HEK293T (cell line): ENCODE measurements around the gene PDE3A.

ENCODE experiments used
- CTCF ChIA-PET: fragments of 350-600 bp; formaldehyde crosslinking; extraction: SDS; loops from one replicate; lab custom pipeline; 2021; ENCODE audit warnings: antibody characterized with exemption, inconsistent platforms; lab: Yijun Ruan, JAX
- POLR2A ChIA-PET: fragments of 350-600 bp; formaldehyde crosslinking; extraction: SDS; loops from one replicate; lab custom pipeline; 2020; ENCODE audit warnings: antibody characterized with exemption, inconsistent platforms; lab: Yijun Ruan, JAX
- DNase-seq: peaks from one replicate; pipeline ENCODE4 v3.0.0; 2012; ENCODE audit warnings: mixed read lengths; ENCODE audit errors: extremely low spot score
- ARNT ChIP-seq: fragments of 450-650 bp; IDR thresholded peaks from 2 replicates; pipeline ENCODE4 v1.6.1; 2017; ENCODE audit warnings: mild to moderate bottlenecking
- BHLHE40 ChIP-seq: fragments of 450-650 bp; IDR thresholded peaks from 2 replicates; pipeline ENCODE4 v1.6.1; 2016; ENCODE audit warnings: mild to moderate bottlenecking, moderate library complexity, borderline replicate concordance
- CTBP1 ChIP-seq: fragments of 450-650 bp; IDR thresholded peaks from 2 replicates; pipeline ENCODE4 v1.6.1; 2016; ENCODE audit warnings: borderline replicate concordance
- ELF4 ChIP-seq: fragments of 450-650 bp; IDR thresholded peaks from 2 replicates; pipeline ENCODE4 v1.6.1; 2017; ENCODE audit warnings: antibody characterized with exemption
- FOXA1 ChIP-seq: fragments of 450-650 bp; IDR thresholded peaks from 2 replicates; pipeline ENCODE4 v1.6.1; 2016; ENCODE audit warnings: mild to moderate bottlenecking
- FOXK2 ChIP-seq: fragments of 450-650 bp; IDR thresholded peaks from 2 replicates; pipeline ENCODE4 v1.6.1; 2016; ENCODE audit warnings: mild to moderate bottlenecking
- FOXM1 ChIP-seq: fragments of 450-650 bp; IDR thresholded peaks from 2 replicates; pipeline ENCODE4 v1.6.1; 2017; ENCODE audit warnings: mild to moderate bottlenecking, borderline replicate concordance
- HDGF ChIP-seq: fragments of 450-650 bp; IDR thresholded peaks from 2 replicates; pipeline ENCODE4 v1.6.1; 2017; ENCODE audit warnings: antibody characterized with exemption, borderline replicate concordance
- L3MBTL2 ChIP-seq: fragments of 450-650 bp; conservative IDR thresholded peaks from 2 replicates; pipeline ENCODE4 v1.6.1; 2016; ENCODE audit warnings: mild to moderate bottlenecking
- LEF1 ChIP-seq: fragments of 450-650 bp; IDR thresholded peaks from 2 replicates; pipeline ENCODE4 v1.6.1; 2017; ENCODE audit warnings: mild to moderate bottlenecking, borderline replicate concordance
- NFRKB ChIP-seq: fragments of 450-650 bp; IDR thresholded peaks from 2 replicates; pipeline ENCODE4 v1.6.1; 2016; ENCODE audit warnings: mild to moderate bottlenecking, moderate library complexity
- SP1 ChIP-seq: fragments of 450-650 bp; IDR thresholded peaks from 2 replicates; pipeline ENCODE4 v1.6.1; 2017
- SUZ12 ChIP-seq: fragments of 450-650 bp; IDR thresholded peaks from 2 replicates; pipeline ENCODE4 v1.6.1; 2016; ENCODE audit warnings: mild to moderate bottlenecking
- TARDBP ChIP-seq: fragments of 450-650 bp; IDR thresholded peaks from 2 replicates; pipeline ENCODE4 v1.6.1; 2016
- ZNF384 ChIP-seq: fragments of 450-650 bp; IDR thresholded peaks from 2 replicates; pipeline ENCODE4 v1.6.1; 2016
- TF ChIP-seq, protein P1 (sequence below): fragments of 450-650 bp; IDR thresholded peaks from 2 replicates; pipeline ENCODE4 v1.6.1; 2016

PDE3A gene

DNA sequence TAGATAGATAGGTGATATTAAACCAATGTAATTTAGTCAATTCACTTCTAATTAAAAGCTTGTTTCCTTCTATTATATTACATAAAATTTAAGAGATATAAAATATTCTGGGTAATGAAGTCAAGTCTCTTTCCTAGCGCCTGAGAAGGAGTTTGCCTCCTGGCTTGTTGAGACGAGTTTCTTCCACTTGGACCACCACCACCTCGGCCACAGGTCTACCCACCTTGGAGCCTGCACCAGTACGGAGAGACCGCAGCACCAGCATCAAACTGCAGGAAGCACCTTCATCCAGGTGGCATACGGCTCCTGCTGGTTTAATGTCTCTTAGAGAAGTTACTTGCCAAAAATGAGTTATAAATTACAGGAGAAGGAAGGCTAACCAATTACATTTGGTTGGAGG, 247.8 kb downstream of the PDE3A start:
- TF ChIP-seq ELF4 (no peak), FOXA1 (no peak), LEF1 (no peak), FOXM1 (no peak), ZNF384 (no peak), NFRKB (no peak), FOXK2 (no peak), SP1 (no peak), ARNT (no peak), L3MBTL2 (no peak), BHLHE40 (no peak), SUZ12 (no peak), HDGF (no peak), TARDBP (no peak), CTBP1 (no peak)
- TF ChIP-seq, protein P1, sequence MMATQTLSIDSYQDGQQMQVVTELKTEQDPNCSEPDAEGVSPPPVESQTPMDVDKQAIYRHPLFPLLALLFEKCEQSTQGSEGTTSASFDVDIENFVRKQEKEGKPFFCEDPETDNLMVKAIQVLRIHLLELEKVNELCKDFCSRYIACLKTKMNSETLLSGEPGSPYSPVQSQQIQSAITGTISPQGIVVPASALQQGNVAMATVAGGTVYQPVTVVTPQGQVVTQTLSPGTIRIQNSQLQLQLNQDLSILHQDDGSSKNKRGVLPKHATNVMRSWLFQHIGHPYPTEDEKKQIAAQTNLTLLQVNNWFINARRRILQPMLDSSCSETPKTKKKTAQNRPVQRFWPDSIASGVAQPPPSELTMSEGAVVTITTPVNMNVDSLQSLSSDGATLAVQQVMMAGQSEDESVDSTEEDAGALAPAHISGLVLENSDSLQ = no peak
- ChIA-PET CTCF (no interaction called here), POLR2A (no interaction called here)
- DNase-seq = no peak

DNA sequence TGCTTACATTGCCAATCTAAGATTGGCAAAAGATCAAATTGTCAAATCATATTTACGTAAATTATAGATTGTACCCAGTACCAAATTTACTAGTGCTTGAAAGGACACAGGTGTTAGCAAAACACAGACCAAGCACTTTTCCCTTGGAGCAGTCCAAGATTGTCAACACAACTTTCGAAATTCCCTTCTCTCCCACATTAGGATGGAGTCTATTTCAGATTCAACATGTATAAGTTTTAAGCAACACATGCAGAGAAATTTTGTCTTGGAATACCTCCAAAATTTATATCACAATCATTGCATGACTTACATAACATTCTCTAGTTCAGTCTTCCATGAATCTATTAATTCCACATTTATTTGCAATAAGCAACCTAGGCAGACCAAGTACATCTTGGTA, 251.9 kb downstream of the PDE3A start:
- ChIA-PET CTCF (no interaction called here), POLR2A (no interaction called here)
- DNase-seq = no peak
- TF ChIP-seq, protein P1 = no peak
- no peak for TF ChIP-seq LEF1
- no peak for TF ChIP-seq ARNT
- TF ChIP-seq ZNF384 = no peak
- TF ChIP-seq ELF4 = no peak
- no peak for TF ChIP-seq TARDBP
- TF ChIP-seq CTBP1 = no peak
- TF ChIP-seq FOXK2 = no peak
- no peak for TF ChIP-seq BHLHE40
- no peak for TF ChIP-seq FOXA1

DNA sequence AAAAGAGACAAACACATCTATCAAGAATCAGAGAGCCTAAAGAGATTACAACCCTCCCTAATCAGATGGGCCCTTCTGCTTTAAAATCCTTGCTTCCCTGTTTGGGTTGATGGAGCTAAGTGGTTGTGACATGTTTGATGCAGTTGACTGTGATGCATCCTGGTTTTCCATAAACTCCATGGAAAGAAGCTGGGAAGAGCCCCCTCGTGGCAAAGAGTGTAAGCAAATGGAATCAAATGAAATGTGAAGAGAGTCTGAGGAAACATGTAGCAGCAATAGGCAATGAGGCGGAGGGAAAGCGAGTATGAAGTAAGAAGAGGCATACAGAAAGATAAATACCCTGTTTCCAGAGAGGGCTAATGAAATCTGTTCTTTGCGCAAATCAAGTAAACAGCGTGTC, 256.4 kb downstream of the PDE3A start:
- TF ChIP-seq BHLHE40 (no peak), LEF1 (no peak), FOXM1 (no peak), ELF4 (no peak), FOXK2 (no peak), HDGF (no peak), FOXA1 (no peak), ARNT (no peak), SP1 (no peak), NFRKB (no peak), L3MBTL2 (no peak), CTBP1 (no peak), SUZ12 (no peak)
- TF ChIP-seq, protein P1 = no peak
- ChIA-PET POLR2A (no interaction called here), CTCF (interaction anchor here (0.5 kb wide), 2 partner anchors 11 to 1902 kb away, joined by 3 to 4 read pairs; no protein-coding TSS in a partner anchor)

DNA sequence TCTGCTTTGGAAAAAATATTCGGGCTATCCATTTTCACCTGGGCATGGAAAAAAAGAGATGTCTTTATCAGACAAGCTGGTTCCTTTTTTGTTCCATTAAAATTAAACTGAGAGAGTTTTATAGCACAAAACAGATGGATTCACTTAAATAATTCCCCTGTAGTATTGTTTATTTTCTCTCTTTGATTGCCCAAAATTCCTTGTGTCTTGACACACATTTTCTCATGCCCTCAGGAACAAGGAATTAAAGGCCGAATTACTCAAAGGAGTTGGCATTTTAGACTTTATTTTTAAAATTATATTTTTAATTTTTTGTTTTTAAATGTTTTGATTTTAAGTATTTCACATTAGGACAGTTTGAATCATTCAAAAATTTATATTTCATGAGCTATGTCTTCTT, 257.2 kb downstream of the PDE3A start:
- ChIA-PET POLR2A (no interaction called here), CTCF (interaction anchor here (0.5 kb wide), 2 partner anchors 10 to 1901 kb away, joined by 3 to 4 read pairs; no protein-coding TSS in a partner anchor)
- DNase-seq = no peak
- TF ChIP-seq ZNF384 (no peak), LEF1 (no peak), BHLHE40 (no peak), CTBP1 (no peak)
- TF ChIP-seq, protein P1 = no peak

More for the DNA sequence above, 256.4 kb downstream of the PDE3A start:
- peak; percentile 35 for DNase-seq

DNA sequence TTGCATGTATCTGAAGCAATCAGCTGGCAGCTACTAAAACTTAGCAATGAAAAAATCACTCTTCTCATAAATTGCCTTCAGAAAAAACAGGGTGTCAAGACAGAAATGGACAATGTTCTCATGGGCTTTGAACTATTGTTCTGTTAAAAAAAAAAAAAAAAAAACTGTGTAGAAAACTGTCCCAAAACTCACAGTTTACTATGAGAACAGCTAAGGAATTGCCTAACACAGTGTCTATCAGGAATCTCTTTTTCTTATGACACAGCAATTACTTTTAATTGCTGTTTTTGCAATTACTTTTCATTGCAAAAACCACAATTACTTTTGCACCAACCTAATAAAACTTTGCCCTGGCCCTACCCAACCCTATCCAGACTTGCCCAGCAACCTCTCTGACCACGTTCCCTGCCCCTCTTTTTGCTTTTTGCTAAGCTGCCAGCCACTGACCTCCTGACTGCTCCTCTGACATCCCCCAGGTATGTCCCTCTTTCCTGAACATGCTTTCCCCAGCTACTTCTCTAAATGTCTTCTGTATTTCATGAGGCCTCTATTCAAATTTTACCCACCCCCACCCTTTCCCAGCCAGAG, 258.8 kb downstream of the PDE3A start:
- TF ChIP-seq ARNT (no peak), ZNF384 (no peak), TARDBP (no peak)
- ChIA-PET CTCF (no interaction called here), POLR2A (interaction anchor here (0.7 kb wide), 1 partner anchor 41 kb away, joined by 6 read pairs; no protein-coding TSS in a partner anchor)
- no peak for DNase-seq

DNA sequence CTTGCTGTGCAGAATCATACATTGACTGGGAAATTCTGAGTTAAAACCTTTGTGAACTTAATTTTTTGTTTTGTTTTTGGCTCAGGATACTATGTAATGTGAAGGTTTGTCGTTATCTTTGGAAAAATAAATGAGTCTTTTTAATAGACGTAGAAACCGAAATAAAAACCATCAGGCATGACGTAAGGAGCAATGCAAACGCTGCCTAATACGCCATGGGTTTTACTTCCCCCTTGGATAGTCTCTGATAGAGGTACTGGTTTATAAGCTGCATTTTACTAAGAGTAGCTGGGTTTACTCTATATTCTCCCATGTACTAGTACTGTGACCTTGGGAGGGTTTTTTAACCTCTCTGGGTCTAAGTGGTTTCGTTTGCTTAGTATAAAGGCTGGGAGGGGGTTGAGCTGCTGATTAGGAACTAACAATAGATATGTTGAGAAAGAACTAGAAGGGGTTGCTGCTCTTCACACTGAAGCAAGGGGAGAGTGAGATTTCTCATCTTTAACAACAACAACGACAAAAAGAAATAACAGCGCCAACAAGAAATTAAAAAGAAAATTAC, 260.0 kb downstream of the PDE3A start:
- no peak for DNase-seq
- ChIA-PET POLR2A (no interaction called here), CTCF (no interaction called here)
- no peak for TF ChIP-seq TARDBP
- no peak for TF ChIP-seq FOXA1
- TF ChIP-seq, protein P1 = no peak
- no peak for TF ChIP-seq ARNT
- TF ChIP-seq FOXK2 = no peak
- no peak for TF ChIP-seq ZNF384
- TF ChIP-seq LEF1 = no peak
- no peak for TF ChIP-seq CTBP1
- TF ChIP-seq L3MBTL2 = no peak
- no peak for TF ChIP-seq BHLHE40
- no peak for TF ChIP-seq FOXM1
- TF ChIP-seq NFRKB = no peak
- no peak for TF ChIP-seq SP1
